Measurements from ENCODE around the gene RHEBL1. TPM values are rescaled to one million over a fixed set of nuclear protein-coding genes. Genes with fewer than 3 reads are reported as not detected.

RHEBL1 gene
- total RNA-seq, 4 donors from 2014 or later: 0.96 TPM; not detected in 3

GRCh38 chr12:49046129-49046895 lies 23.5 kb downstream of the RHEBL1 start:
- TF ChIP-seq, protein P1, sequence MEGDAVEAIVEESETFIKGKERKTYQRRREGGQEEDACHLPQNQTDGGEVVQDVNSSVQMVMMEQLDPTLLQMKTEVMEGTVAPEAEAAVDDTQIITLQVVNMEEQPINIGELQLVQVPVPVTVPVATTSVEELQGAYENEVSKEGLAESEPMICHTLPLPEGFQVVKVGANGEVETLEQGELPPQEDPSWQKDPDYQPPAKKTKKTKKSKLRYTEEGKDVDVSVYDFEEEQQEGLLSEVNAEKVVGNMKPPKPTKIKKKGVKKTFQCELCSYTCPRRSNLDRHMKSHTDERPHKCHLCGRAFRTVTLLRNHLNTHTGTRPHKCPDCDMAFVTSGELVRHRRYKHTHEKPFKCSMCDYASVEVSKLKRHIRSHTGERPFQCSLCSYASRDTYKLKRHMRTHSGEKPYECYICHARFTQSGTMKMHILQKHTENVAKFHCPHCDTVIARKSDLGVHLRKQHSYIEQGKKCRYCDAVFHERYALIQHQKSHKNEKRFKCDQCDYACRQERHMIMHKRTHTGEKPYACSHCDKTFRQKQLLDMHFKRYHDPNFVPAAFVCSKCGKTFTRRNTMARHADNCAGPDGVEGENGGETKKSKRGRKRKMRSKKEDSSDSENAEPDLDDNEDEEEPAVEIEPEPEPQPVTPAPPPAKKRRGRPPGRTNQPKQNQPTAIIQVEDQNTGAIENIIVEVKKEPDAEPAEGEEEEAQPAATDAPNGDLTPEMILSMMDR (IDR thresholded peaks at IDR 0.05): no peak
- DNase-seq (ENCODE audit: low spot score) (no peak), ATAC-seq (ENCODE audit: low FRiP score) (no peak)

GRCh38 chr12:49044660-49045059 lies 25.1 kb downstream of the RHEBL1 start:
- DNase-seq (ENCODE audit: low spot score) (no peak), ATAC-seq (ENCODE audit: low FRiP score) (no peak)
- TF ChIP-seq, protein P1 (IDR thresholded peaks at IDR 0.05): no peak

DNA sequence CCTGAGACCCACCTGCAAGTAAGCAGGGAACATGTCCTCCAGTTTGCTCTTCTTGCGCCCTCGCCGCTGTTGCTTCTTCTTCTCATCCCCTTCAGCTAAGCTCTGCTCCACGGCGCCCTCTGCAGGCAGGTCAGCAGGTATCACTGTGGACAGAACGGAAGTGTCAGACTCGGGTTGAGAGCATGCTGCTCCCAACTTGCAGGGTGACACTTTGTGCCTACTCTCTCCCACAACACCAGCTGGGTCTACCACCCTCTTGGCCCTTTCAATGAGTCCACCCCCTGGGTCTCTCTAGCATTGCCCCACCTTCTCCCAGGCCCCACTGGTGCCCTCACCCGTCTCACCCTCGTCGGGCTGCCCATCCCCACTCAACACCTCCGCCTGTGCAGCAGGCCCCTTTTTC lies 25.9 kb downstream of the RHEBL1 start:
- ATAC-seq (ENCODE audit: low FRiP score) (no peak), DNase-seq (ENCODE audit: low spot score) (peak; percentile 44)
- TF ChIP-seq, protein P1 (IDR thresholded peaks at IDR 0.05): no peak

DNA sequence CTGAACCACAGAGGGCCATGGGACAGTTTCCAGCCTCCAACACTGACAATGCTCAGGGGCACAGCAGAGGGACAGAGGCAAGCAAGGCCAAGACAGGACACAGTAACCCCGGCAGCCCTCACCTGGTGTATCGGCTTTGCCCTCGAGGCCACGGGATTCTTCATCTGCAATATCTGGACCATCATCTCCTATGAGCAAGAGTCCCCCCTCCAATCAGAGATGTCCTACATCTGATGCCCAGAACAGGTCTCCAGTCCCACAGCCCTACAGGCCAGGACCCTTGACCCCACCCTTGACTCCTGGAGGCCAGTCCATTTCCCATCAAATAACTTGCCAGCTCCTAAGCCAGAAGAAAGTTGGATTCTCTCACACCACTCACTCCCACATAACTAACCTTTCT lies 26.5 kb downstream of the RHEBL1 start:
- TF ChIP-seq, protein P1 (IDR thresholded peaks at IDR 0.05): no peak
- DNase-seq (ENCODE audit: low spot score) (no peak), ATAC-seq (ENCODE audit: low FRiP score) (no peak)

- TF ChIP-seq, protein P1 (IDR thresholded peaks at IDR 0.05): no peak
- ATAC-seq (ENCODE audit: low FRiP score) (no peak), DNase-seq (ENCODE audit: low spot score) (no peak)
Measured at GRCh38 chr12:49041881-49042484, 27.8 kb downstream of the RHEBL1 start.

DNA sequence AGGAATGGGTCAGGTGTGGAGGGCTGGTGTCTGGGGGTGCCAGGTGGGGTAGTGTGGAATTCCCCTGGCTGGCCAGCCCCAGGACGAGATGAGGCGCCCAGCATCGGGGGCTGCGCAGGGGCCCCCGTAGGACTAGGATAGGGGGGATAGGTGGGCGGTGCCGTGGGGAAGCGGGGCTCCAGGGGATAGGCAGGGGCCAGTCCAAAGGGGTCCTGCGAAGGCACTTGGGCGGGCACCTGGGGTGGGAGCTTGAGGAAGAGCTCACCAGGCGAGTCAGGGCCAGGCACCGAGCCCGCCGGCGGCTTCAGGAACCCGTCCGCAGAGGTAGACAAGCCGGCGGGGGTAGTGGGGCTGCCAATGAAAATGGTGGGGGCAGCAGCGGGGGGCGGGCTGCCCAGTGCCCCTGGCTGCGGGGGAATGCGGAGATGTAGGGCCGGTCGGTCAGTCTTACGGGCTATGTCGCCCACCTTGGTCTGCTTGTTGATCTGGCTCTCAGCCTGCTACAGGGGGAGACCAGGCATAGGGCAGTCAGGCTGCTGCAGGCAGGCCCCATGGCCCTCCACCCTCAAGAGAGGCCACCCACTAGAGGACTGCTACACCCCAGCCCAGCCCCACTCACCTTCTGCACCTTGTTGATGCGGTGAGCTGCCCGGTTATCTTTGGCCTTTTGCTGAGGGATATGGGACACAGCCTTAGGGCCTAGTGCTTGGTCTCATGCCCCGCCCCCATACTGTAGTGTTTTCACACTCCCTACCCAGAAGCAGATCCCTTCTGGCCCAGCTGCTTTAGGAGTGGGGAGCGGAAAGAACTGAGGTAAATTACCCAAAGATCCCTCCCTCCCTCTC lies 28.5 kb downstream of the RHEBL1 start:
- DNase-seq (ENCODE audit: low spot score) (no peak), ATAC-seq (ENCODE audit: low FRiP score) (no peak)
- TF ChIP-seq, protein P1 (IDR thresholded peaks at IDR 0.05): no peak
